Fibroblast of lung (primary cell): ENCODE results near the gene MEIOSIN. TPM values are rescaled to one million over a fixed set of nuclear protein-coding genes. Genes with fewer than 3 reads are reported as not detected.

Experiments used
- DNase-seq, 2 donors: peaks; one replicate each; pipeline versions ENCODE4 v3.0.0 to v3.0.0-alpha.2; 2010; ENCODE audit warnings: low read depth in 2 of 2
- H2AFZ ChIP-seq: 2 replicates; pipeline ENCODE4 v1.5.1; 2012; ENCODE audit warnings: low read length, control low read depth, inconsistent platforms
- H3K27ac ChIP-seq: 2 replicates; pipeline ENCODE4 v1.5.1; 2011; ENCODE audit warnings: low read length, control low read depth; ENCODE audit not compliant: insufficient read depth
- H3K27me3 ChIP-seq: 2 replicates; pipeline ENCODE4 v1.5.1; 2011; ENCODE audit warnings: mild to moderate bottlenecking, low read length; ENCODE audit not compliant: control insufficient read depth, insufficient read depth
- H3K36me3 ChIP-seq: 2 replicates; pipeline ENCODE4 v1.5.1; 2011; ENCODE audit warnings: low read length; ENCODE audit not compliant: control insufficient read depth, insufficient read depth
- H3K4me1 ChIP-seq: 2 replicates; pipeline ENCODE4 v1.5.1; 2011; ENCODE audit warnings: low read length; ENCODE audit not compliant: control insufficient read depth, insufficient read depth; ENCODE audit errors: extremely low read depth
- H3K4me2 ChIP-seq: 2 replicates; pipeline ENCODE4 v1.5.1; 2011; ENCODE audit warnings: low read length, control low read depth; ENCODE audit not compliant: insufficient read depth; ENCODE audit errors: extremely low read depth
- H3K4me3 ChIP-seq, 4 experiments: fragments of 200-600 bp in 1 of 4; sonication (generic) in 1 of 4; replicated peaks in 1 of 4; 2 replicates each; pipeline ENCODE4 v1.5.1; 2011 to 2016; ENCODE audit warnings: low read length in 4 of 4, low read depth in 3 of 4, mild to moderate bottlenecking in 3 of 4, control low read depth in 2 of 4, inconsistent platforms in 1 of 4, mixed read lengths in 1 of 4; ENCODE audit not compliant: insufficient read depth in 1 of 4; ENCODE audit errors: control extremely low read depth in 1 of 4
- H3K79me2 ChIP-seq: 2 replicates; pipeline ENCODE4 v1.5.1; 2012; ENCODE audit warnings: mild to moderate bottlenecking, low read length, inconsistent platforms; ENCODE audit not compliant: control insufficient read depth, insufficient read depth
- H3K9ac ChIP-seq: 2 replicates; pipeline ENCODE4 v1.5.1; 2011; ENCODE audit warnings: mild to moderate bottlenecking, low read length, control low read depth; ENCODE audit not compliant: insufficient read depth
- H3K9me3 ChIP-seq: 2 replicates; pipeline ENCODE4 v1.5.1; 2012; ENCODE audit warnings: low read depth, low read length; ENCODE audit not compliant: control insufficient read depth, insufficient read depth
- H4K20me1 ChIP-seq: 2 replicates; pipeline ENCODE4 v1.5.1; 2011; ENCODE audit warnings: low read length; ENCODE audit not compliant: control insufficient read depth, insufficient read depth; ENCODE audit errors: extremely low read depth
- CTCF ChIP-seq, 2 donors: IDR thresholded peaks in 1 of 2; conservative IDR thresholded peaks in 1 of 2; 1 replicate in 1 of 2; 2 replicates in 1 of 2; pipeline ENCODE4 v1.5.1; 2011 to 2012; ENCODE audit warnings: low read length in 2 of 2, control low read depth in 1 of 2, inconsistent platforms in 1 of 2, low read depth in 1 of 2, mild to moderate bottlenecking in 1 of 2
- EZH2 ChIP-seq: IDR thresholded peaks from 2 replicates; pipeline ENCODE4 v1.5.1; 2012; ENCODE audit warnings: low read length, control low read depth, mild to moderate bottlenecking; ENCODE audit errors: missing control alignments
- polyA plus RNA-seq, 2 donors: library from polyadenylated mRNA; depleted of rRNA in 1 of 2; stranded (reverse) in 1 of 2; unstranded in 1 of 2; fragments of >200 nt; gene quantifications; 2 replicates each; pipeline ENCODE4 v1.2.1, GENCODE V29; 2011 to 2012; ENCODE audit warnings: missing spikeins in 1 of 2
- total RNA-seq: library from RNA; depleted of rRNA; stranded (reverse); fragments of >200 nt; gene quantifications from 2 replicates; pipeline ENCODE4 v1.2.1, GENCODE V29; 2014

MEIOSIN gene
- total and polyA plus RNA-seq, 2 donors (not counting 1 experiment from before 2014, with no cell fraction given), result not detected

- no peak overlapping the region for H3K9ac ChIP-seq
- no peaks in the 10 kb centered on the region for H3K27me3 ChIP-seq
- no peak overlapping the region for H3K4me2 ChIP-seq
- H4K20me1 ChIP-seq, result no peaks in the 10 kb centered on the region
- no peak overlapping the region for H3K27ac ChIP-seq
- no peaks in the 10 kb centered on the region for H3K36me3 ChIP-seq
- H2AFZ ChIP-seq, result no peak overlapping the region
- no peak for TF ChIP-seq CTCF (conservative IDR thresholded peaks at IDR 0.05 in 1 of 2, IDR thresholded peaks at IDR 0.05 in 1 of 2; ENCODE audit: low read depth in 1 of 2, low read length in 2 of 2)
- H3K79me2 ChIP-seq, result no peaks in the 10 kb centered on the region
- no peaks in the 10 kb centered on the region for H3K9me3 ChIP-seq
- no peak overlapping the region for H3K4me3 ChIP-seq
- DNase-seq, result no peak
- no peaks in the 10 kb centered on the region for H3K4me1 ChIP-seq
These were observed 19.4 kb downstream of the MEIOSIN start for GRCh38 chr19:45752639-45753038.

- H3K4me2 ChIP-seq, result no peak overlapping the region
These were observed 20.3 kb downstream of the MEIOSIN start for GRCh38 chr19:45753548-45753947.

DNA sequence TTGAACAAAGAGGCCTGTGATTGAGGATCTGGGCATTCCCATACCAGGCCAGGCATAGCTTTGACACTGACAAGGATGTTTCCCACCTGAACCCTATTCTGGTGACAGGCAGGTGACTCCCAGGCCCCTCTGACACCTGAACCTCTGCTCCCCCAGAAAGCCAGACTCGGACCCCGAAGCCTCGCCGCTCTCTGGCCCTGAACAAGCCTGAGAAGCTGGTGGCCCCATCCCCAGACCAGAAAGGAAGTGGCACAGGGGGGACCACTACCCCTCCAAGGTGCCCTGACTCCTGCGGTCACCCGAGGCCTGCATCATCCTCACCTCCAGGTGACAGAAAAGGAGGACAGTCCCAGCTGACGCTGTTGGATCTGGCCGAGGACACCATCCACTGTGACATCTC, 21.1 kb downstream of the MEIOSIN start:
- Histone ChIP-seq H3K79me2 (no peaks in the 10 kb centered on the region), H3K27me3 (no peaks in the 10 kb centered on the region), H3K4me1 (no peaks in the 10 kb centered on the region), H3K4me3 (no peak overlapping the region), H3K9me3 (no peaks in the 10 kb centered on the region), H3K27ac (no peak overlapping the region), H2AFZ (no peak overlapping the region), H3K36me3 (no peaks in the 10 kb centered on the region), H3K4me2 (no peak overlapping the region), H3K9ac (no peak overlapping the region), H4K20me1 (no peaks in the 10 kb centered on the region)
- DNase-seq, result no peak
- TF ChIP-seq EZH2, result no peak
- TF ChIP-seq CTCF (conservative IDR thresholded peaks at IDR 0.05 in 1 of 2, IDR thresholded peaks at IDR 0.05 in 1 of 2; ENCODE audit: low read depth in 1 of 2, low read length in 2 of 2), result no peak

More at GRCh38 chr19:45753548-45753947, 20.3 kb downstream of the MEIOSIN start:
- H3K9ac ChIP-seq, result no peak overlapping the region
- DNase-seq, result no peak
- no peak overlapping the region for H3K27ac ChIP-seq
- H3K79me2 ChIP-seq, result no peaks in the 10 kb centered on the region
- no peak overlapping the region for H3K4me3 ChIP-seq
- no peaks in the 10 kb centered on the region for H4K20me1 ChIP-seq
- no peak overlapping the region for H2AFZ ChIP-seq
- TF ChIP-seq CTCF (conservative IDR thresholded peaks at IDR 0.05 in 1 of 2, IDR thresholded peaks at IDR 0.05 in 1 of 2; ENCODE audit: low read depth in 1 of 2, low read length in 2 of 2), result no peak
- no peak for TF ChIP-seq EZH2
- no peaks in the 10 kb centered on the region for H3K4me1 ChIP-seq
- no peaks in the 10 kb centered on the region for H3K9me3 ChIP-seq
- H3K36me3 ChIP-seq, result no peaks in the 10 kb centered on the region
- no peaks in the 10 kb centered on the region for H3K27me3 ChIP-seq
